ENCODE data around the gene ARHGAP40. TPM values are rescaled to one million over a fixed set of nuclear protein-coding genes. Genes with fewer than 3 reads are reported as not detected.

Gene ARHGAP40
- total RNA-seq, 2 donors from 2014 or later = not detected

- DNase-seq (ENCODE audit: low spot score) = no peak
- no peaks in the 10 kb centered on the region for H3K27me3 ChIP-seq (replicated peaks; ENCODE audit: insufficient read depth)
- no peak for ATAC-seq (ENCODE audit: insufficient number of reproducible peaks, low FRiP score, low read depth)
- no peaks in the 10 kb centered on the region for H3K36me3 ChIP-seq
- no peak for TF ChIP-seq CTCF (IDR thresholded peaks at IDR 0.05)
- no peak overlapping the region for H3K4me3 ChIP-seq
- H3K9me3 ChIP-seq = no peaks in the 10 kb centered on the region
- H3K4me1 ChIP-seq (ENCODE audit: control insufficient read depth in 1 of 2, low read depth in 2 of 2) = no peaks in the 10 kb centered on the region
- H3K27ac ChIP-seq = no peak overlapping the region
These were observed 98.5 kb downstream of the ARHGAP40 start for GRCh38 chr20:38700141-38700540.

Other genes starting within 250 kb of the ARHGAP40 start
- 10 to 100 TPM in 1 of 2 donors, 1 to 10 TPM in 1; 8.9 to 38.9 TPM for gene SNHG17, start 166.5 kb upstream of the ARHGAP40 start, total RNA-seq
- 10 to 100 TPM; 50.2 to 51.5 TPM for gene RALGAPB, start 129.0 kb upstream of the ARHGAP40 start, total RNA-seq
- gene ADIG, start 20.6 kb upstream of the ARHGAP40 start, total RNA-seq = not detected
- gene SLC32A1, start 122.7 kb downstream of the ARHGAP40 start, total RNA-seq = not detected
- 1 to 10 TPM; 8.0 to 8.1 TPM for gene ACTR5, start 146.7 kb downstream of the ARHGAP40 start, total RNA-seq
- 1 to 10 TPM; 7.3 to 8.9 TPM for gene PPP1R16B, start 203.9 kb downstream of the ARHGAP40 start, total RNA-seq